ENCODE measurements around the gene CAND1.
A peak's percentile ranks its signal among the peaks of the same experiment; 100 is the strongest.

The CAND1 gene

DNA sequence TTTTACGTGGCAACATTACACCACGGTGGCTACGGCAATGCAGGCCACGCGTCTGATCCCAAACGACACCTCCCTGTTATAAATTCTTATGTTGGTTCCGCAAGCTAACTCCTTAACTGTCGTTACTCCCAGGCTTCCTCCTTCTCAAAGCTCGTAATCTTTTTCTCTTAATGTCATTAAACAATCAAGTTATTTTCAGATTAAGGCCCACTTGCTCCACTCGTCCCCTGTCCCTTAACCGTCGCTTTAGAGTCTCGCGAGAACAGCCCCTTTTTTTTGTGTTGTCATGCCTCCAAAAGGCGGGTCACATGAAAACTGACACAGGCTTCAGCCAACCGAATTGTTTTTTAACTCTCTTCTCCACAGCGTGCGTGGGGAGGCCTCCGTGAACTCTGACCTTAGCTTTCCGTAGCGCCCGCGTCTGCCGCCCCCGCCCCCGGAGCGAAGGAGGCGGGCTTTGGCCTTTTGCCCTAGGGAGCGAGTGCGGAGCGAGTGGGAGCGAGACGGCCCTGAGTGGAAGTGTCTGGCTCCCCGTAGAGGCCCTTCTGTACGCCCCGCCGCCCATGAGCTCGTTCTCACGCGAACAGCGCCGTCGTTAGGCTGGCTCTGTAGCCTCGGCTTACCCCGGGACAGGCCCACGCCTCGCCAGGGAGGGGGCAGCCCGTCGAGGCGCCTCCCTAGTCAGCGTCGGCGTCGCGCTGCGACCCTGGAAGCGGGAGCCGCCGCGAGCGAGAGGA, at the start of gene CAND1:
TSS of gene CAND1 (plus strand) at position 463 of the 737 bp plus-strand sequence. CDS start 360 bp downstream, outside the sequence.
- H3K27me3 ChIP-seq (ENCODE audit: control insufficient read depth, insufficient read depth, low read length): no peaks in the 10 kb centered on the region
- H3K9me3 ChIP-seq (ENCODE audit: control insufficient read depth, insufficient read depth, low read length): no peaks in the 10 kb centered on the region
- H3K4me1 ChIP-seq (ENCODE audit: control insufficient read depth, insufficient read depth, low read length): peaks cover 5% of the 10 kb centered on the region
- no peaks in the 10 kb centered on the region for H3K36me3 ChIP-seq (ENCODE audit: control insufficient read depth, insufficient read depth, low read length)
- peak within 1 kb of the TSS; percentile 84 for H3K9ac ChIP-seq (ENCODE audit: low read depth, low read length)
- H3K4me3 ChIP-seq (ENCODE audit: low read depth, low read length): peak within 1 kb of the TSS; percentile 92

DNA sequence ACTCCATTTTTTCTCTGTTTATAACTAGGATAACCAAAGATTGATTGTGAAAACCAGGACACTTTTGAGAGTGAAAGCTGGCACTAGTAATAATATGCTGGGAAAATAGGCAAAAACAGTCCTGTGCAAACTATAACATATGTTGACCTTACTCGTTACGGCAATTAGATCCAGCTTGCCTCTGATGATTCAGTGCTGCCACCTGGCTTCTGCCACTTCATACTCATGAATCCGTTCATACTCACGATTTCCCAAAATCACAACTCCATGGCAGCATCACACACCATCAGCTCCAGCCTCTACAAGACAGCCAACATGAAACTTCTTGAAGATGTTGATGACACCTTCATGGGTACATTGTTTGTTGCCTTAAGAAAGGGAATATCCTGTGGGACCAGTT, 49.1 kb upstream of the CAND1 start:
- Histone ChIP-seq H3K4me1 (ENCODE audit: control insufficient read depth, insufficient read depth, low read length) (no peaks in the 10 kb centered on the region), H3K9me3 (ENCODE audit: control insufficient read depth, insufficient read depth, low read length) (no peaks in the 10 kb centered on the region), H3K27me3 (ENCODE audit: control insufficient read depth, insufficient read depth, low read length) (no peaks in the 10 kb centered on the region), H3K36me3 (ENCODE audit: control insufficient read depth, insufficient read depth, low read length) (no peaks in the 10 kb centered on the region), H3K9ac (ENCODE audit: low read depth, low read length) (no peak overlapping the region), H3K4me3 (ENCODE audit: low read depth, low read length) (no peak overlapping the region)

DNA sequence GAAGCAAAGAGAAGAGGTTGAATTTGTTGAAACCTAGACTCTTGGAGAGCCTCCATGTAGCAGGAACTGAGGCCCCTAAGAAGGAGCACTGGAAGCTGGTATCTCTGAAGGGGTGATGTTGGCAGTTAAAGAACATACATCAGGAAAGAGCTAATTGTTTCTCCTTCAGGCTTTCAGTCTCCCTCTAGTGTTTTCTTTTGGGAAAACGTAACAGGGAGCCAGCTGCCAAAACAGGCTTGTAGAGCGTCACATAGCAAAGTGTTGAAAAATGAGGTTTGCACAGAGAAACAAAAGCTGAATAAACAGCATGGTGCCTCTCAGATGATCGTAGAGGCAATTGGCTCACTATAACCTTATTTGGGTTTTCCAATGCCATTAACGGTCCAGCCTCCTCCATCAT, 46.9 kb upstream of the CAND1 start:
- Histone ChIP-seq H3K4me3 (ENCODE audit: low read depth, low read length) (no peak overlapping the region), H3K9me3 (ENCODE audit: control insufficient read depth, insufficient read depth, low read length) (no peaks in the 10 kb centered on the region), H3K27me3 (ENCODE audit: control insufficient read depth, insufficient read depth, low read length) (no peaks in the 10 kb centered on the region), H3K36me3 (ENCODE audit: control insufficient read depth, insufficient read depth, low read length) (no peaks in the 10 kb centered on the region), H3K9ac (ENCODE audit: low read depth, low read length) (no peak overlapping the region), H3K4me1 (ENCODE audit: control insufficient read depth, insufficient read depth, low read length) (no peaks in the 10 kb centered on the region)

DNA sequence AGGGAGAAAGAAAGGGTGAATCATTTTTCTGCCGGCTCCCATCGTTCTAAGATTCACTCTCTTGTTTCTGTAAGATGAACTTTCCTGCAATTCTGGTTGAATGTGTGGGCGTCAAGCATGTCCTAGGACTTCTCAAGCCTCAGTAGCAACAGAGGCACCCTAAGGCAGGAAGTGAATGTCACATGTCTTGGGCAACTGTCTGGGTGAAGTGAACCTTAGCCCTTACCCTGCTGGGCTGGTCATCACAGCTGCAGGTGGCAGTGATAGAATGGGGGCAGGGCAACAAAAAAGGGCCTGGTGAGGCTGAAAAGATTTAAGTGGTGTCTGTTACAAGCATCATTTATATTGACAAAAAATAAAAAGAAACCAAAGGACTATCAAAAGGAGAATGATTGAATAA, 45.9 kb upstream of the CAND1 start:
- Histone ChIP-seq H3K9ac (ENCODE audit: low read depth, low read length) (no peak overlapping the region), H3K36me3 (ENCODE audit: control insufficient read depth, insufficient read depth, low read length) (no peaks in the 10 kb centered on the region), H3K9me3 (ENCODE audit: control insufficient read depth, insufficient read depth, low read length) (no peaks in the 10 kb centered on the region), H3K4me1 (ENCODE audit: control insufficient read depth, insufficient read depth, low read length) (no peaks in the 10 kb centered on the region), H3K4me3 (ENCODE audit: low read depth, low read length) (no peak overlapping the region), H3K27me3 (ENCODE audit: control insufficient read depth, insufficient read depth, low read length) (no peaks in the 10 kb centered on the region)

DNA sequence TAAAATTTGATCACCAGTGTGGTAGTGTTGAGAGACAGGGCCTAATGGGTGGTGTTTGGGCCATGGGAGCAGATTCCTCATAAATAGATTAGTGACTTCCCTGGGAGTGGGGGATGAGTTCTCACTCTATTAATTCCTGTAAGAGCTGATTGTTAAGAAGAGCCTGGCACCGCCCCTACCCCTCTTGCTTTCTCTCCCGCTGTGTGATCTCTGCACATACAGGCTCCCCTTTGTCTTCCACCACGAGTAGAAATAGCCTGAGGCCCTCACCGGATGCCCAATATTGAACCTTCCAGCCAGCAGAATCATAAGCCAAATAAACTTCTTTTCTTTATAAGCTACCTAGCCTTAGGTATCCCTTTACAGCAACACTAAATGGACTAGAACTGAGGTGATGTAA, 31.9 kb upstream of the CAND1 start:
- no peak overlapping the region for H3K4me3 ChIP-seq (ENCODE audit: low read depth, low read length)
- H3K4me1 ChIP-seq (ENCODE audit: control insufficient read depth, insufficient read depth, low read length): peaks cover 6% of the 10 kb centered on the region
- H3K27me3 ChIP-seq (ENCODE audit: control insufficient read depth, insufficient read depth, low read length): no peaks in the 10 kb centered on the region
- no peak overlapping the region for H3K9ac ChIP-seq (ENCODE audit: low read depth, low read length)
- no peaks in the 10 kb centered on the region for H3K9me3 ChIP-seq (ENCODE audit: control insufficient read depth, insufficient read depth, low read length)
- H3K36me3 ChIP-seq (ENCODE audit: control insufficient read depth, insufficient read depth, low read length): no peaks in the 10 kb centered on the region

DNA sequence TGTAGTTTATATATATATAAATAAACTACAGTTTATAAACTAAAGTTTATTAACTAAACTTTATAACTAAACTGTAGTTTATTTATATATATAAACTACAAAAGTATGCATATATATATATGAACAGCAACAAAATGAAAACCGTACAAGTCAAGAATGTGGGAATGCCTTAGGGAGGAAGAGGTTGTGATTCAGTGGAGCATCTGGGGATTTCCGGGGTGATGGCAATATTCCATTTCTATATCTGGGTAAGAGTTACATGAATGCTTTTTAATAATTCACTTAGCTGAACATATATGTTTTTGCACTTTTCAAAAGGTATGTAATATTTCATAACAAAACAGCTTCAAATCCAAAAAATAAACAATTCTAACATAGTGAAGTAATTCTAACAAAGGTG, 30.1 kb upstream of the CAND1 start:
- Histone ChIP-seq H3K36me3 (ENCODE audit: control insufficient read depth, insufficient read depth, low read length) (no peaks in the 10 kb centered on the region), H3K4me3 (ENCODE audit: low read depth, low read length) (no peak overlapping the region), H3K27me3 (ENCODE audit: control insufficient read depth, insufficient read depth, low read length) (no peaks in the 10 kb centered on the region), H3K9ac (ENCODE audit: low read depth, low read length) (no peak overlapping the region), H3K9me3 (ENCODE audit: control insufficient read depth, insufficient read depth, low read length) (no peaks in the 10 kb centered on the region), H3K4me1 (ENCODE audit: control insufficient read depth, insufficient read depth, low read length) (peaks cover 6% of the 10 kb centered on the region)

DNA sequence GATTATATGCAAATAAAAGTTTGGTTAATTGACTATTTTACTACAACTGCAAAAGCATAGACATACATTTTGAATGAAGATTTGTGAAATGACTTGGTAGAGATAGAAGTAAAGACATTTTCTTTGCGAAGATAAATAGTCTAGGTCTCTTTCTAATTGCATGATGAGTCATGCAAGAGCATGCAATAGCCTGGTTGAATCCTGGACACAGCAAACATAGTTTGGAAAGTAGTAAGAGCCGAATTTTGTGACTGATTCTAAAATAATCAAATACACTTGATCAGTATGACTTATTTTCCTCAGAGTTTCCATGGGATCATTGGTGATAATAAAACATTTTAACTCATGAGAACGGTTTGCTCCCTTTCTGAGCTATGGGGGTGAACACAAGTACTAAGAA, 27.7 kb upstream of the CAND1 start:
- Histone ChIP-seq H3K36me3 (ENCODE audit: control insufficient read depth, insufficient read depth, low read length) (no peaks in the 10 kb centered on the region), H3K9me3 (ENCODE audit: control insufficient read depth, insufficient read depth, low read length) (no peaks in the 10 kb centered on the region), H3K4me1 (ENCODE audit: control insufficient read depth, insufficient read depth, low read length) (peaks cover 6% of the 10 kb centered on the region), H3K27me3 (ENCODE audit: control insufficient read depth, insufficient read depth, low read length) (no peaks in the 10 kb centered on the region), H3K4me3 (ENCODE audit: low read depth, low read length) (no peak overlapping the region), H3K9ac (ENCODE audit: low read depth, low read length) (no peak overlapping the region)

DNA sequence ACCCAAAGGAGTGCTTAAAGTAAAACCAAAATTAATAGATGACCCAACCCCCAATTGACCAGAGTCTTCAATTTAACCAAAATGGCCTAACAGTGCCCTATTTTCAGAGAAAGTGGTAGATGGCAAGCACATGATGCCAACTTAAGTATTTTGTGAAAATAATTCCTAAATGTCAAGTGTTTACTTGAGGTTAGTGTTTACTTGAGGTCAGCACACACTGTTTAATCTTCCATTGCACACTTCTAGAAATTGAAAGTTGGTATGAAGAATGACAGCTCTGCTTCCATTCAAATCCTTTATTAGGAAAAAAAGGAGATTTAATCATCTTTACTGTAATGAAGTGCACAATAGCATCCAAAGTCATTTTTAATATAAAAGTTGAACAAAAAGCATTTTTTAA, 25.9 kb upstream of the CAND1 start:
- Histone ChIP-seq H3K27me3 (ENCODE audit: control insufficient read depth, insufficient read depth, low read length) (no peaks in the 10 kb centered on the region), H3K36me3 (ENCODE audit: control insufficient read depth, insufficient read depth, low read length) (no peaks in the 10 kb centered on the region), H3K4me1 (ENCODE audit: control insufficient read depth, insufficient read depth, low read length) (no peaks in the 10 kb centered on the region), H3K4me3 (ENCODE audit: low read depth, low read length) (no peak overlapping the region), H3K9ac (ENCODE audit: low read depth, low read length) (no peak overlapping the region), H3K9me3 (ENCODE audit: control insufficient read depth, insufficient read depth, low read length) (no peaks in the 10 kb centered on the region)

DNA sequence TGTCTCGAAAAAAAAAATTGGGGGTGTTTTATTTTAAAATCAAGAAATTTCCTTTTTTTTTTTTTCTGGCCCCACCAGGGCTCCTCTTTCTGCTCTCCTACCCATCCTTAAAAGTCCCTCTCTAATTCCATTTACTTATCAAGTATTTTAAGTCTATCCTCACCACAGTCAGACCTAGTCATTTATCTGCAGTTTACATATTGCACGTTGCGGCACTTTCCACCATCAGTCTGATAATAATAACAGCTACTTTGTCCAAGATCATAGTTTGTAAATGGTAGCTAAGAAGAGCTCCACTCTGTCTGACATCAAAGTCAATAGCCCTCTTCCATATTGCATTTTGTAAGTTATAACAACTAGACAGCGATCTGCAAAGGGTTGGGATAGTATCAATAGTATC, 23.6 kb upstream of the CAND1 start:
- Histone ChIP-seq H3K4me1 (ENCODE audit: control insufficient read depth, insufficient read depth, low read length) (no peaks in the 10 kb centered on the region), H3K27me3 (ENCODE audit: control insufficient read depth, insufficient read depth, low read length) (no peaks in the 10 kb centered on the region), H3K36me3 (ENCODE audit: control insufficient read depth, insufficient read depth, low read length) (no peaks in the 10 kb centered on the region), H3K9ac (ENCODE audit: low read depth, low read length) (no peak overlapping the region), H3K4me3 (ENCODE audit: low read depth, low read length) (no peak overlapping the region), H3K9me3 (ENCODE audit: control insufficient read depth, insufficient read depth, low read length) (no peaks in the 10 kb centered on the region)

DNA sequence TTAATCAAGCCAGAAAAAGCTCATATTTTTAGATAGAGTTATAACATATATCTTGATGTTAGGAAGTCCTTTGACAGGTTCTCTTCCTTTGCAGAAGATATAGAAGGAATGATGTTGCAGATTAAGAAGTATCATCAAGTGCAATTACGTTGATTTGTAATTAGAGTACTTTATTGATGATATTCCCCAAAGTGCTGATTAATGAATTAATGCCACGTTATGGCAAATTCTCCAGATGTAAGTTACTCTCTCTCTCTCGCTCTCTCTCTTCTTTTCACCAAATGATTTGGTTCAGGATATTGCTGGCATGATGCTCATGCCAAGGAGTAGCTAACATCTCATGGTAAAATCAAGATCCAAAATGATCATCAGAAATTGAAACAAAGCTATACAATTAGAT, 18.1 kb upstream of the CAND1 start:
- Histone ChIP-seq H3K9me3 (ENCODE audit: control insufficient read depth, insufficient read depth, low read length) (no peaks in the 10 kb centered on the region), H3K4me3 (ENCODE audit: low read depth, low read length) (no peak overlapping the region), H3K36me3 (ENCODE audit: control insufficient read depth, insufficient read depth, low read length) (no peaks in the 10 kb centered on the region), H3K27me3 (ENCODE audit: control insufficient read depth, insufficient read depth, low read length) (no peaks in the 10 kb centered on the region), H3K9ac (ENCODE audit: low read depth, low read length) (no peak overlapping the region), H3K4me1 (ENCODE audit: control insufficient read depth, insufficient read depth, low read length) (no peaks in the 10 kb centered on the region)

DNA sequence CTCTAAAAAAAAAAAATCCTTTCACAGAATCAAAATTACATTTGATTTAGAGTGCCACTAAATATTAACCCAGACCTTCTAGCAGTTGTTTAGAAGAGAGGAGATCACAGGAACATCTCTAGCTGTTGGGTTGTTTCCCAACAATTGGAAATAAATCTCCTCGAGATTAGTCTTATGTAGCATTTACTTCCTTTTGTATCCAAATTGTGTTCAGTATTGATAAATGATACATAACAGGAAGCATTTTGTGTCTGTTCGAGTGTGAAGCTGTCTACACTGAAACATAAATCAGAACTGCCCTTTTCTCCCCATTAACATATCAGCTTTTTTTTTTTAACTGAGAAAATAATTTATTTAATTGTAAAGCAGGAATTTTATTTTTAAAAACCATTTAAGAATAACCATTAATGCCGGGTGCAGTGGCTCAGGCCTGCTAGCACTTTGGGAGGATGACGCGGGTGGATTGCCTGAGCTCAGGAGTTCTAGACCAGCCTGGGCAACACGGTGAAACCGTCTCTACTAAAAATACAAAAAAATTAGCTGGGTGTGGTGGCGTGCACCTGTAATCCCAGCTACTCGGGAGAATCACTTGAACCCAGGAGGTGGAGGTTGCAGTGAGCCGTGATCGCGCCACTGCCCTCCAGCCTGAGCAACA, 14.7 kb upstream of the CAND1 start:
- Histone ChIP-seq H3K36me3 (ENCODE audit: control insufficient read depth, insufficient read depth, low read length) (no peaks in the 10 kb centered on the region), H3K9ac (ENCODE audit: low read depth, low read length) (no peak overlapping the region), H3K4me3 (ENCODE audit: low read depth, low read length) (no peak overlapping the region), H3K27me3 (ENCODE audit: control insufficient read depth, insufficient read depth, low read length) (no peaks in the 10 kb centered on the region), H3K9me3 (ENCODE audit: control insufficient read depth, insufficient read depth, low read length) (no peaks in the 10 kb centered on the region), H3K4me1 (ENCODE audit: control insufficient read depth, insufficient read depth, low read length) (no peaks in the 10 kb centered on the region)

DNA sequence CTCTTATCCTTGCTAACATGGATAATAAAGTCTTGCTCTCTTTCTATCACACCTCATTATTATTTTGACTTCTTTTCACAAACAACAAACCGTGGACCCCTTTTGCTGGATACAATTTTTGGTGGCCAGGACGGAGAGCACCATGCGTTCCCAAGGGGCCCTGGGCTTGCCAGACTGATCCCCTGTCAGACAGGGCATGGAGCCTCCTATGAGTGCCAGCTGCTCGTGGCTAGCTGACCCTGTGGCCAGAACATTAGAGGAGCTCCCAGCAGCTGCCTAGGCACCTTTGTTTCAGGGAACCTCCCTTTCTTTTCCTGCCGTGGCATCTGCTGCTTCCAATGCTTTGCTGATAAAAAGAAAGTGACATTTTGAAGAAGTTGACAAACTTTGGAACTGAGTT, 12.5 kb upstream of the CAND1 start:
- Histone ChIP-seq H3K9me3 (ENCODE audit: control insufficient read depth, insufficient read depth, low read length) (no peaks in the 10 kb centered on the region), H3K4me1 (ENCODE audit: control insufficient read depth, insufficient read depth, low read length) (no peaks in the 10 kb centered on the region), H3K27me3 (ENCODE audit: control insufficient read depth, insufficient read depth, low read length) (no peaks in the 10 kb centered on the region), H3K36me3 (ENCODE audit: control insufficient read depth, insufficient read depth, low read length) (no peaks in the 10 kb centered on the region), H3K4me3 (ENCODE audit: low read depth, low read length) (no peak overlapping the region), H3K9ac (ENCODE audit: low read depth, low read length) (no peak overlapping the region)

All from iPS-15b (cell line).